GM12878 (cell line): ENCODE results near the gene KLK13. TPM values are rescaled to one million over a fixed set of nuclear protein-coding genes. Genes with fewer than 3 reads are reported as not detected.

Experiments
- ATAC-seq: fragments of 200-7000 bp; cut with Tn5 transposase; 3 replicates; pipeline ENCODE4 v1.9.1; 2020; ENCODE audit warnings: mild to moderate bottlenecking, moderate library complexity
- BruUV-seq: library from RNA; stranded (reverse); fragments of 400-500 nt; replicated peaks from 2 replicates; lab custom pipeline; 2021; lab: Mats Ljungman, UMichigan
- CTCF ChIA-PET: fragments of 300-600 bp; sonication (Branson Sonifier 250); formaldehyde crosslinking; extraction: SDS; loops from one replicate; lab custom pipeline; 2021; ENCODE audit warnings: inconsistent platforms; lab: Yijun Ruan, JAX
- POLR2A ChIA-PET: fragments of 350-600 bp; formaldehyde crosslinking; extraction: SDS; loops from one replicate; lab custom pipeline; 2021; ENCODE audit warnings: inconsistent platforms; lab: Charles Lee
- RAD21 ChIA-PET: fragments of 300-600 bp; sonication (Branson Sonifier 250); formaldehyde crosslinking; loops from one replicate; lab custom pipeline; 2023; ENCODE audit warnings: antibody characterized with exemption; ENCODE audit not compliant: unreplicated experiment; lab: Charles Lee
- SMC1A ChIA-PET: fragments of 300-600 bp; sonication (Branson Sonifier 250); formaldehyde crosslinking; loops from one replicate; lab custom pipeline; 2023; ENCODE audit not compliant: unreplicated experiment, uncharacterized antibody; lab: Charles Lee
- DNase-seq: peaks from one replicate; pipeline ENCODE4 v3.0.0-alpha.2; 2011; ENCODE audit warnings: low read depth, low spot score
- FAIRE-seq: peaks from 3 replicates; lab custom pipeline; 2011; peaks lifted over from hg19 to GRCh38; lab: Jason Lieb, UNC
- H2AFZ ChIP-seq: 2 replicates; pipeline ENCODE4 v1.6.0; 2011; ENCODE audit warnings: low read depth, low read length, control low read depth; ENCODE audit not compliant: control insufficient read depth
- H3K27ac ChIP-seq: 2 replicates; pipeline ENCODE4 v1.5.1; 2011; ENCODE audit warnings: control low read depth; ENCODE audit not compliant: control insufficient read depth, insufficient read depth
- H3K27me3 ChIP-seq, 2 experiments: replicated peaks in 1 of 2; 2 replicates each; pipeline versions ENCODE4 v1.6.0 to v1.6.1; 2011; ENCODE audit warnings: low read length in 1 of 2; ENCODE audit not compliant: control insufficient read depth in 2 of 2, insufficient read depth in 2 of 2
- H3K36me3 ChIP-seq, 2 experiments: 2 replicates each; pipeline ENCODE4 v1.5.1; 2011; ENCODE audit warnings: low read length in 1 of 2; ENCODE audit not compliant: control insufficient read depth in 2 of 2, insufficient read depth in 2 of 2
- H3K4me1 ChIP-seq: 2 replicates; pipeline ENCODE4 v1.6.1; 2011; ENCODE audit warnings: mild to moderate bottlenecking, low read length, moderate library complexity, mixed read lengths; ENCODE audit not compliant: control insufficient read depth, insufficient read depth
- H3K4me2 ChIP-seq: 2 replicates; pipeline ENCODE4 v1.6.0; 2011; ENCODE audit warnings: control low read depth; ENCODE audit not compliant: control insufficient read depth, insufficient read depth
- H3K4me3 ChIP-seq: fragments of 200-600 bp; sonication (generic); 2 replicates; pipeline ENCODE4 v1.5.1; 2016
- H3K79me2 ChIP-seq: 2 replicates; pipeline ENCODE4 v1.6.0; 2011; ENCODE audit warnings: low read length; ENCODE audit not compliant: control insufficient read depth, insufficient read depth
- H3K9ac ChIP-seq: 2 replicates; pipeline ENCODE4 v1.8.0; 2011; ENCODE audit warnings: low read length, control low read depth, mixed read lengths; ENCODE audit not compliant: control insufficient read depth, insufficient read depth
- H3K9me3 ChIP-seq: replicated peaks from 3 replicates; pipeline ENCODE4 v1.5.1; 2011; ENCODE audit warnings: mild to moderate bottlenecking, low read length; ENCODE audit not compliant: control insufficient read depth, insufficient read depth
- H4K20me1 ChIP-seq: 2 replicates; pipeline ENCODE4 v1.6.0; 2011; ENCODE audit not compliant: control insufficient read depth, insufficient read depth
- CBFB ChIP-seq: IDR thresholded peaks from 2 replicates; pipeline ENCODE4 v1.6.1; 2016; ENCODE audit warnings: antibody characterized with exemption, low read depth
- FOXM1 ChIP-seq: IDR thresholded peaks from 2 replicates; pipeline ENCODE4 v1.6.1; 2012; ENCODE audit warnings: low read depth, mild to moderate bottlenecking, inconsistent platforms, low read length, moderate library complexity
- IRF5 ChIP-seq: fragments of 450-650 bp; IDR thresholded peaks from 2 replicates; pipeline ENCODE4 v1.6.1; 2017; ENCODE audit warnings: borderline replicate concordance
- MTA2 ChIP-seq: fragments of 450-650 bp; IDR thresholded peaks from 2 replicates; pipeline ENCODE4 v1.6.1; 2016; ENCODE audit warnings: low read depth, mild to moderate bottlenecking, moderate library complexity
- NBN ChIP-seq: fragments of 450-650 bp; IDR thresholded peaks from 2 replicates; pipeline ENCODE4 v1.6.1; 2016
- RAD51 ChIP-seq: fragments of 450-650 bp; IDR thresholded peaks from 2 replicates; pipeline ENCODE4 v1.6.1; 2016; ENCODE audit warnings: moderate library complexity, mild to moderate bottlenecking, inconsistent platforms
- TCF12 ChIP-seq: IDR thresholded peaks from 2 replicates; pipeline ENCODE4 v1.6.1; 2011; ENCODE audit warnings: low read depth, mild to moderate bottlenecking, low read length
- ZBTB33 ChIP-seq: fragments of 450-650 bp; IDR thresholded peaks from 2 replicates; pipeline ENCODE4 v1.6.1; 2017; ENCODE audit warnings: mild to moderate bottlenecking
- WGBS: methylation state at CpG from one replicate; pipeline ENCODE4 v1.1.6; 2016; ENCODE audit warnings: low lambda C conversion rate; ENCODE audit not compliant: insufficient replicate concordance, insufficient coverage; ENCODE audit errors: missing lambda C conversion rate; 5-methylcytosine and 5-hydroxymethylcytosine counted together
- in situ Hi-C: fragments of 300-500 bp; cut with MboI; formaldehyde crosslinking; loops from 9 replicates; pipeline ENCODE4 v1.14.3; 2018; ENCODE audit warnings: mixed read lengths
- intact Hi-C: fragments of 100-400 bp; cut with micrococcal nuclease; formaldehyde crosslinking; loops from one replicate; pipeline ENCODE4 v1.14.2; 2022; ENCODE audit not compliant: unreplicated experiment
- polyA plus RNA-seq, 11 experiments: library from polyadenylated mRNA; depleted of rRNA in 4 of 11; unstranded in 6 of 11; stranded (reverse) in 5 of 11; fragments of >200 nt; fragmentation: Nextera tagmentation in 4 of 11; fragmentation: Illumina TruSeq in 1 of 11; extraction: Ambion mirVana in 4 of 11; extraction: Trizol in 1 of 11; gene quantifications; 1 replicate in 1 of 11; 2 replicates in 10 of 11; pipeline versions ENCODE4 v1.2.1 to v1.2.3, GENCODE V29; 2011 to 2016; ENCODE audit warnings: inconsistent platforms in 2 of 11, missing spikeins in 2 of 11, low read depth in 1 of 11
- total RNA-seq, 4 experiments: library from RNA; depleted of rRNA in 3 of 4; stranded (reverse); fragments of >200 nt in 3 of 4; fragmentation: Illumina TruSeq in 1 of 4; extraction: Trizol in 1 of 4; gene quantifications; 2 replicates each; pipeline versions ENCODE4 v1.2.1 to v1.2.3, GENCODE V29; 2013 to 2021
- TF ChIP-seq, protein P1 (sequence below): fragments of 450-650 bp; IDR thresholded peaks from 2 replicates; pipeline ENCODE4 v1.6.1; 2017; ENCODE audit warnings: low read depth, mild to moderate bottlenecking, moderate library complexity
- TF ChIP-seq, protein P2 (sequence below): fragments of 450-650 bp; conservative IDR thresholded peaks from 2 replicates; pipeline ENCODE4 v1.6.1; 2017; ENCODE audit warnings: mild to moderate bottlenecking, moderate library complexity

The KLK13 gene
- total and polyA plus RNA-seq, 10 of the 15 experiments (the other 5 are each of a cell fraction or from before 2014, with no cell fraction given), result not detected

GRCh38 chr19:51031220-51031879, 33.5 kb downstream of the KLK13 start:
- SMC1A ChIA-PET, result no interaction called here
- no peaks in the 10 kb centered on the region for H4K20me1 ChIP-seq

More at GRCh38 chr19:51031220-51031879, 33.5 kb downstream of the KLK13 start:
- RAD21 ChIA-PET, result no interaction called here
- DNase-seq (no peak), ATAC-seq (no peak), FAIRE-seq (no peak)
- Histone ChIP-seq H3K79me2 (no peaks in the 10 kb centered on the region), H3K27me3 (no peaks in the 10 kb centered on the region; a peak in 1 of 4 replicates), H3K4me2 (no peak overlapping the region), H3K9me3 (no peaks in the 10 kb centered on the region), H3K36me3 (no peaks in the 10 kb centered on the region)
- no peak for TF ChIP-seq IRF5
- TF ChIP-seq, protein P1, sequence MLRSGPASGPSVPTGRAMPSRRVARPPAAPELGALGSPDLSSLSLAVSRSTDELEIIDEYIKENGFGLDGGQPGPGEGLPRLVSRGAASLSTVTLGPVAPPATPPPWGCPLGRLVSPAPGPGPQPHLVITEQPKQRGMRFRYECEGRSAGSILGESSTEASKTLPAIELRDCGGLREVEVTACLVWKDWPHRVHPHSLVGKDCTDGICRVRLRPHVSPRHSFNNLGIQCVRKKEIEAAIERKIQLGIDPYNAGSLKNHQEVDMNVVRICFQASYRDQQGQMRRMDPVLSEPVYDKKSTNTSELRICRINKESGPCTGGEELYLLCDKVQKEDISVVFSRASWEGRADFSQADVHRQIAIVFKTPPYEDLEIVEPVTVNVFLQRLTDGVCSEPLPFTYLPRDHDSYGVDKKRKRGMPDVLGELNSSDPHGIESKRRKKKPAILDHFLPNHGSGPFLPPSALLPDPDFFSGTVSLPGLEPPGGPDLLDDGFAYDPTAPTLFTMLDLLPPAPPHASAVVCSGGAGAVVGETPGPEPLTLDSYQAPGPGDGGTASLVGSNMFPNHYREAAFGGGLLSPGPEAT, result no peak
- TF ChIP-seq, protein P2, sequence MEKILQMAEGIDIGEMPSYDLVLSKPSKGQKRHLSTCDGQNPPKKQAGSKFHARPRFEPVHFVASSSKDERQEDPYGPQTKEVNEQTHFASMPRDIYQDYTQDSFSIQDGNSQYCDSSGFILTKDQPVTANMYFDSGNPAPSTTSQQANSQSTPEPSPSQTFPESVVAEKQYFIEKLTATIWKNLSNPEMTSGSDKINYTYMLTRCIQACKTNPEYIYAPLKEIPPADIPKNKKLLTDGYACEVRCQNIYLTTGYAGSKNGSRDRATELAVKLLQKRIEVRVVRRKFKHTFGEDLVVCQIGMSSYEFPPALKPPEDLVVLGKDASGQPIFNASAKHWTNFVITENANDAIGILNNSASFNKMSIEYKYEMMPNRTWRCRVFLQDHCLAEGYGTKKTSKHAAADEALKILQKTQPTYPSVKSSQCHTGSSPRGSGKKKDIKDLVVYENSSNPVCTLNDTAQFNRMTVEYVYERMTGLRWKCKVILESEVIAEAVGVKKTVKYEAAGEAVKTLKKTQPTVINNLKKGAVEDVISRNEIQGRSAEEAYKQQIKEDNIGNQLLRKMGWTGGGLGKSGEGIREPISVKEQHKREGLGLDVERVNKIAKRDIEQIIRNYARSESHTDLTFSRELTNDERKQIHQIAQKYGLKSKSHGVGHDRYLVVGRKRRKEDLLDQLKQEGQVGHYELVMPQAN, result no peak
- TF ChIP-seq FOXM1, result no peak
- TF ChIP-seq RAD51, result no peak
- TF ChIP-seq CBFB, result no peak
- TF ChIP-seq TCF12, result no peak
- no peak for TF ChIP-seq ZBTB33
- TF ChIP-seq NBN, result no peak
- no peak for TF ChIP-seq MTA2
- TF ChIP-seq, all 136 proteins: peak for 0
- H3K4me3 ChIP-seq, result no peak overlapping the region
- no peak overlapping the region for H3K27ac ChIP-seq
- no peak overlapping the region for H2AFZ ChIP-seq
- in situ Hi-C loops, result no loop called here
- no peaks in the 10 kb centered on the region for H3K4me1 ChIP-seq
- no TSS peak for BruUV-seq
- ChIA-PET POLR2A (no interaction called here), CTCF (no interaction called here)
- 15% methylated on average over 7 of the region's 7 CpGs for WGBS
- no peak overlapping the region for H3K9ac ChIP-seq
- intact Hi-C loops, result no loop called here
